Suprapubic skin (tissue), 4 donors: ENCODE results near the gene GNAT3. TPM values are rescaled to one million over a fixed set of nuclear protein-coding genes. Genes with fewer than 3 reads are reported as not detected.

Source experiments
- DNase-seq, 2 donors: peaks; one replicate each; pipeline ENCODE4 v3.0.0-alpha.2; 2019; ENCODE audit warnings: low spot score in 2 of 2
- H3K27ac ChIP-seq: fragments of 200-600 bp; sonication (generic); one replicate; pipeline ENCODE4 v1.5.1; 2019
- H3K27me3 ChIP-seq: fragments of 200-600 bp; sonication (generic); one replicate; pipeline ENCODE4 v1.5.1; 2019
- H3K36me3 ChIP-seq: fragments of 200-600 bp; sonication (generic); one replicate; pipeline ENCODE4 v1.5.1; 2019
- H3K4me1 ChIP-seq: fragments of 200-600 bp; sonication (generic); one replicate; pipeline ENCODE4 v1.5.1; 2019
- H3K4me3 ChIP-seq: fragments of 200-600 bp; sonication (generic); one replicate; pipeline ENCODE4 v1.5.1; 2019; ENCODE audit warnings: mild to moderate bottlenecking
- H3K9me3 ChIP-seq: fragments of 200-600 bp; sonication (generic); one replicate; pipeline ENCODE4 v1.5.1; 2019
- CTCF ChIP-seq, 2 donors: fragments of 200-600 bp in 1 of 2; fragments of 450-650 bp in 1 of 2; sonication (generic) in 1 of 2; IDR thresholded peaks; one replicate each; pipeline ENCODE4 v1.5.1; 2016 to 2019; ENCODE audit warnings: antibody characterized with exemption in 2 of 2, mild to moderate bottlenecking in 1 of 2, moderate library complexity in 1 of 2
- EP300 ChIP-seq: sonication (generic); formaldehyde crosslinking; IDR thresholded peaks from one replicate; pipeline ENCODE4 v1.6.1; 2017; ENCODE audit warnings: antibody characterized with exemption
- POLR2A ChIP-seq, 2 donors: fragments of 450-650 bp; IDR thresholded peaks; one replicate each; pipeline ENCODE4 v1.6.1; 2017; ENCODE audit warnings: antibody characterized with exemption in 2 of 2, mild to moderate bottlenecking in 2 of 2, moderate library complexity in 2 of 2
- POLR2AphosphoS5 ChIP-seq, 3 donors: sonication (generic); formaldehyde crosslinking; IDR thresholded peaks; one replicate each; pipeline ENCODE4 v1.6.1; 2017; ENCODE audit warnings: antibody characterized with exemption in 3 of 3
- WGBS: methylation state at CpG from one replicate; pipeline ENCODE4 v1.1.5; 2018; 5-methylcytosine and 5-hydroxymethylcytosine counted together
- total RNA-seq, 4 donors: library from RNA; depleted of rRNA; stranded (reverse); fragments of >200 nt; gene quantifications; one replicate each; pipeline ENCODE4 v1.1.0, GENCODE V29; 2016

GNAT3 gene
- total RNA-seq, 4 donors from 2014 or later, result not detected

- no peak overlapping the region for H3K27ac ChIP-seq
- no peaks in the 10 kb centered on the region for H3K4me1 ChIP-seq
- no peaks in the 10 kb centered on the region for H3K36me3 ChIP-seq
- no peaks in the 10 kb centered on the region for H3K27me3 ChIP-seq
- no peaks in the 10 kb centered on the region for H3K9me3 ChIP-seq
- no peak for DNase-seq
- 86% methylated on average over 7 of the region's 7 CpGs for WGBS
- TF ChIP-seq POLR2A (IDR thresholded peaks at IDR 0.05) (no peak), POLR2AphosphoS5 (IDR thresholded peaks at IDR 0.05) (no peak), CTCF (IDR thresholded peaks at IDR 0.05) (no peak), EP300 (no peak)
- H3K4me3 ChIP-seq, result no peak overlapping the region
These were observed 5.9 kb downstream of the GNAT3 start for GRCh38 chr7:80505900-80506500.

- H3K4me1 ChIP-seq, result peaks cover 21% of the 10 kb centered on the region
- no peaks in the 10 kb centered on the region for H3K36me3 ChIP-seq
- WGBS, result 100% methylated on average over 1 of the region's 1 CpG
- peak overlapping the region; percentile 81 for H3K27ac ChIP-seq
- H3K4me3 ChIP-seq, result no peak overlapping the region
- H3K27me3 ChIP-seq, result no peaks in the 10 kb centered on the region
- no peak for DNase-seq
- TF ChIP-seq EP300 (no peak), POLR2AphosphoS5 (IDR thresholded peaks at IDR 0.05) (no peak), POLR2A (IDR thresholded peaks at IDR 0.05) (no peak), CTCF (IDR thresholded peaks at IDR 0.05) (no peak)
- H3K9me3 ChIP-seq, result no peaks in the 10 kb centered on the region
These were observed 11.5 kb downstream of the GNAT3 start for GRCh38 chr7:80500325-80500724.

- H3K36me3 ChIP-seq, result no peaks in the 10 kb centered on the region
- TF ChIP-seq CTCF (IDR thresholded peaks at IDR 0.05) (no peak), POLR2A (IDR thresholded peaks at IDR 0.05) (no peak), EP300 (no peak)
- H3K27me3 ChIP-seq, result no peaks in the 10 kb centered on the region
- peaks cover 21% of the 10 kb centered on the region for H3K4me1 ChIP-seq
- H3K27ac ChIP-seq, result peak overlapping the region; percentile 81
- WGBS, result 25% methylated on average over 1 of the region's 1 CpG
- no peaks in the 10 kb centered on the region for H3K9me3 ChIP-seq
- no peak overlapping the region for H3K4me3 ChIP-seq
- peak in 1 of 2 donors; percentile 74 for DNase-seq
These were observed 12.4 kb downstream of the GNAT3 start for GRCh38 chr7:80499350-80499953.

- Histone ChIP-seq H3K27ac (peak overlapping the region; percentile 81), H3K4me1 (peaks cover 21% of the 10 kb centered on the region), H3K9me3 (no peaks in the 10 kb centered on the region), H3K27me3 (no peaks in the 10 kb centered on the region), H3K4me3 (no peak overlapping the region), H3K36me3 (no peaks in the 10 kb centered on the region)
- 42% methylated on average over 4 of the region's 4 CpGs for WGBS
- DNase-seq, result no peak
- TF ChIP-seq EP300, result no peak
- no peak for TF ChIP-seq POLR2AphosphoS5 (IDR thresholded peaks at IDR 0.05)
- no peak for TF ChIP-seq POLR2A (IDR thresholded peaks at IDR 0.05)
- TF ChIP-seq CTCF (IDR thresholded peaks at IDR 0.05), result no peak
These were observed 13.1 kb downstream of the GNAT3 start for GRCh38 chr7:80498481-80499349.

GRCh38 chr7:80496586-80496985 lies 15.3 kb downstream of the GNAT3 start:
- no peaks in the 10 kb centered on the region for H3K27me3 ChIP-seq
- no peak overlapping the region for H3K4me3 ChIP-seq
- H3K4me1 ChIP-seq, result peaks cover 21% of the 10 kb centered on the region
- WGBS, result 78% methylated on average over 3 of the region's 3 CpGs
- H3K36me3 ChIP-seq, result no peaks in the 10 kb centered on the region
- TF ChIP-seq CTCF (IDR thresholded peaks at IDR 0.05), result no peak
- TF ChIP-seq POLR2AphosphoS5 (IDR thresholded peaks at IDR 0.05), result no peak
- TF ChIP-seq POLR2A (IDR thresholded peaks at IDR 0.05), result no peak
- TF ChIP-seq EP300, result no peak
- H3K27ac ChIP-seq, result no peak overlapping the region
- no peaks in the 10 kb centered on the region for H3K9me3 ChIP-seq
- DNase-seq, result no peak
